Activated CD8-positive, alpha-beta memory T cell treated with anti-CD3 and anti-CD28 coated beads for 1 hour (primary cell): Measurements from ENCODE around the gene ANTXRL.
"Not testable (repeated sequence)": the region's sequence is repeated elsewhere in the genome, so short reads cannot be mapped to it uniquely, and the experiment has no call there.

Experiments
- DNase-seq, 2 donors: peaks; one replicate each; pipeline ENCODE4 v3.0.0-alpha.2; 2020; ENCODE audit warnings: low read depth in 1 of 2; ENCODE audit errors: extremely low read depth in 1 of 2

Gene ANTXRL

GRCh38 chr10:46306516-46307184 lies 19.9 kb downstream of the ANTXRL start:
- DNase-seq, result no peak

- DNase-seq, result no peak
These were observed 20.7 kb downstream of the ANTXRL start for GRCh38 chr10:46307281-46308112.

- DNase-seq, result no peak
These were observed 21.3 kb downstream of the ANTXRL start for GRCh38 chr10:46308113-46308415.

GRCh38 chr10:46308666-46309450 lies 22.1 kb downstream of the ANTXRL start:
- DNase-seq, result no peak

- no peak for DNase-seq
These were observed 22.8 kb downstream of the ANTXRL start for GRCh38 chr10:46309511-46310142.

GRCh38 chr10:46310143-46310514 lies 23.3 kb downstream of the ANTXRL start:
- DNase-seq, result no peak

- no peak for DNase-seq
These were observed 24.1 kb downstream of the ANTXRL start for GRCh38 chr10:46310851-46311250.

GRCh38 chr10:46311501-46311951 lies 24.7 kb downstream of the ANTXRL start:
- DNase-seq, result no peak

- DNase-seq, result not testable (repeated sequence)
These were observed 25.2 kb downstream of the ANTXRL start for GRCh38 chr10:46311961-46312431.

- DNase-seq, result no peak
These were observed 26.2 kb downstream of the ANTXRL start for GRCh38 chr10:46312953-46313352.

GRCh38 chr10:46314071-46314470 lies 27.3 kb downstream of the ANTXRL start:
- no peak for DNase-seq

GRCh38 chr10:46315071-46315860 lies 28.5 kb downstream of the ANTXRL start:
- not testable (repeated sequence) for DNase-seq

GRCh38 chr10:46317370-46317769 lies 30.6 kb downstream of the ANTXRL start:
- no peak for DNase-seq

- DNase-seq, result no peak
These were observed 31.1 kb downstream of the ANTXRL start for GRCh38 chr10:46317889-46318288.

- DNase-seq, result no peak
These were observed 32.0 kb downstream of the ANTXRL start for GRCh38 chr10:46318799-46319198.

GRCh38 chr10:46319389-46319788 lies 32.6 kb downstream of the ANTXRL start:
- DNase-seq, result no peak

- DNase-seq, result no peak
These were observed 35.0 kb downstream of the ANTXRL start for GRCh38 chr10:46321770-46322169.

GRCh38 chr10:46323176-46323575 lies 36.4 kb downstream of the ANTXRL start:
- no peak for DNase-seq

- DNase-seq, result no peak
These were observed 38.2 kb downstream of the ANTXRL start for GRCh38 chr10:46325021-46325420.

GRCh38 chr10:46326066-46326465 lies 39.3 kb downstream of the ANTXRL start:
- DNase-seq, result no peak
